HepG2 (cell line): Measurements from ENCODE around the gene PTMA. TPM values are rescaled to one million over a fixed set of nuclear protein-coding genes. Genes with fewer than 3 reads are reported as not detected.

Source experiments
- CAMTA2 ChIP-seq: sonication (generic); formaldehyde crosslinking; IDR thresholded peaks from 2 replicates; pipeline ENCODE4 v1.4.0; 2020; ENCODE audit warnings: mild to moderate bottlenecking, missing genetic modification reagents, borderline replicate concordance
- CEBPZ ChIP-seq: IDR thresholded peaks from 2 replicates; pipeline ENCODE4 v1.6.1; 2012; ENCODE audit warnings: low read length, improper control_type of control experiment
- GLMP ChIP-seq: sonication (generic); formaldehyde crosslinking; IDR thresholded peaks from 2 replicates; pipeline ENCODE4 v1.9.0; 2021; ENCODE audit warnings: missing genetic modification reagents, mild to moderate bottlenecking, borderline replicate concordance
- KLF12 ChIP-seq: sonication (generic); formaldehyde crosslinking; IDR thresholded peaks from 2 replicates; pipeline ENCODE4 v1.4.0; 2020; ENCODE audit warnings: missing genetic modification reagents, borderline replicate concordance
- KLF13 ChIP-seq: sonication (generic); formaldehyde crosslinking; IDR thresholded peaks from 2 replicates; pipeline ENCODE4 v1.4.0; 2020; ENCODE audit warnings: mild to moderate bottlenecking, missing genetic modification reagents
- MBNL3 ChIP-seq: fragments of 250-450 bp; sonication (Bioruptor Pico); conservative IDR thresholded peaks from 2 replicates; pipeline ENCODE4 v1.8.0; 2022; ENCODE audit warnings: mild to moderate bottlenecking, inconsistent platforms
- ONECUT2 ChIP-seq: sonication (generic); formaldehyde crosslinking; IDR thresholded peaks from 2 replicates; pipeline ENCODE4 v1.4.0; 2020; ENCODE audit warnings: missing genetic modification reagents
- STAG1 ChIP-seq: sonication (generic); formaldehyde crosslinking; IDR thresholded peaks from 2 replicates; pipeline ENCODE4 v1.4.0; 2020; ENCODE audit warnings: missing genetic modification reagents
- STAT5B ChIP-seq: sonication (generic); formaldehyde crosslinking; IDR thresholded peaks from 2 replicates; pipeline ENCODE4 v1.4.0; 2020; ENCODE audit warnings: missing genetic modification reagents
- ZBTB37 ChIP-seq: sonication (generic); formaldehyde crosslinking; IDR thresholded peaks from 2 replicates; pipeline ENCODE4 v1.4.0; 2020; ENCODE audit warnings: mild to moderate bottlenecking, missing genetic modification reagents
- ZFP62 ChIP-seq: sonication (generic); formaldehyde crosslinking; IDR thresholded peaks from 2 replicates; pipeline ENCODE4 v1.4.0; 2020; ENCODE audit warnings: missing genetic modification reagents
- ZFY ChIP-seq: sonication (generic); formaldehyde crosslinking; IDR thresholded peaks from 2 replicates; pipeline ENCODE4 v1.4.0; 2020; ENCODE audit warnings: missing genetic modification reagents
- ZNF180 ChIP-seq: sonication (generic); formaldehyde crosslinking; IDR thresholded peaks from 2 replicates; pipeline ENCODE4 v1.4.0; 2020; ENCODE audit warnings: low read depth, missing genetic modification reagents, borderline replicate concordance
- ZNF251 ChIP-seq: sonication (generic); formaldehyde crosslinking; IDR thresholded peaks from 2 replicates; pipeline ENCODE4 v1.9.0; 2021; ENCODE audit warnings: mild to moderate bottlenecking, missing genetic modification reagents
- ZNF501 ChIP-seq: sonication (generic); formaldehyde crosslinking; IDR thresholded peaks from 2 replicates; pipeline ENCODE4 v1.5.1; 2020; ENCODE audit warnings: mild to moderate bottlenecking, moderate library complexity, missing genetic modification reagents
- ZNF713 ChIP-seq: sonication (generic); formaldehyde crosslinking; IDR thresholded peaks from 2 replicates; pipeline ENCODE4 v1.4.0; 2020; ENCODE audit warnings: mild to moderate bottlenecking, missing genetic modification reagents
- ZNF83 ChIP-seq: sonication (generic); formaldehyde crosslinking; IDR thresholded peaks from 2 replicates; pipeline ENCODE4 v1.4.0; 2020; ENCODE audit warnings: missing genetic modification reagents, mild to moderate bottlenecking, borderline replicate concordance
- ZNF841 ChIP-seq: sonication (generic); formaldehyde crosslinking; IDR thresholded peaks from 2 replicates; pipeline ENCODE4 v1.8.1; 2023; ENCODE audit warnings: missing genetic modification reagents, borderline replicate concordance
- ZSCAN29 ChIP-seq: sonication (generic); formaldehyde crosslinking; conservative IDR thresholded peaks from 2 replicates; pipeline ENCODE4 v1.4.0; 2020; ENCODE audit warnings: mild to moderate bottlenecking, missing genetic modification reagents
- polyA plus RNA-seq, 8 experiments: library from polyadenylated mRNA; depleted of rRNA in 3 of 8; stranded (reverse) in 7 of 8; unstranded in 1 of 8; fragments of >200 nt; fragmentation: Illumina TruSeq in 4 of 8; extraction: Trizol in 4 of 8; gene quantifications; 2 replicates each; pipeline versions ENCODE4 v1.2.1 to v1.2.3, GENCODE V29; 2011 to 2016; ENCODE audit warnings: low read depth in 4 of 8, missing spikeins in 1 of 8, mixed read lengths in 1 of 8; ENCODE audit not compliant: insufficient read depth in 1 of 8
- total RNA-seq, 5 experiments: library from RNA; depleted of rRNA; stranded (reverse); fragments of >200 nt; fragmentation: Illumina TruSeq; extraction: Trizol; gene quantifications; 2 replicates each; pipeline ENCODE4 v1.2.3, GENCODE V29; 2016; ENCODE audit warnings: low read depth in 1 of 5
- TF ChIP-seq, protein P1 (sequence below), 2 experiments: fragments of 450-650 bp in 1 of 2; sonication (generic) in 1 of 2; formaldehyde crosslinking; IDR thresholded peaks; 2 replicates each; pipeline versions ENCODE4 v1.5.0 to v1.8.0; 2020 to 2022; ENCODE audit warnings: mild to moderate bottlenecking in 1 of 2, missing genetic modification reagents in 1 of 2
- TF ChIP-seq, protein P2 (sequence below): sonication (generic); formaldehyde crosslinking; IDR thresholded peaks from 2 replicates; pipeline ENCODE4 v1.4.0; 2020; ENCODE audit warnings: missing genetic modification reagents

Gene PTMA
- total and polyA plus RNA-seq, 2 of the 13 experiments (the other 11 are each of a cell fraction or from before 2014, with no cell fraction given), result 190 to 1,086 TPM

- peak; percentile 90 for TF ChIP-seq ZNF501 (CRISPR knock-in tag)
- TF ChIP-seq KLF12 (CRISPR knock-in tag), result peak; percentile 97
- TF ChIP-seq ZNF713 (CRISPR knock-in tag), result peak; percentile 93
- TF ChIP-seq STAT5B (CRISPR knock-in tag), result peak; percentile 91
- TF ChIP-seq GLMP (CRISPR knock-in tag), result peak; percentile 95; the same call in 1 of the 2 replicates
- peak; percentile 98 for TF ChIP-seq ZNF251 (CRISPR knock-in tag)
- TF ChIP-seq, protein P1, sequence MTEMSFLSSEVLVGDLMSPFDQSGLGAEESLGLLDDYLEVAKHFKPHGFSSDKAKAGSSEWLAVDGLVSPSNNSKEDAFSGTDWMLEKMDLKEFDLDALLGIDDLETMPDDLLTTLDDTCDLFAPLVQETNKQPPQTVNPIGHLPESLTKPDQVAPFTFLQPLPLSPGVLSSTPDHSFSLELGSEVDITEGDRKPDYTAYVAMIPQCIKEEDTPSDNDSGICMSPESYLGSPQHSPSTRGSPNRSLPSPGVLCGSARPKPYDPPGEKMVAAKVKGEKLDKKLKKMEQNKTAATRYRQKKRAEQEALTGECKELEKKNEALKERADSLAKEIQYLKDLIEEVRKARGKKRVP (CRISPR knock-in tag; IDR thresholded peaks at IDR 0.05), result peak in 1 of 2 experiments; percentile 91; a peak in 3 of 4 replicates
- TF ChIP-seq CEBPZ, result no peak
- TF ChIP-seq ZNF180 (CRISPR knock-in tag), result no peak
- TF ChIP-seq STAG1 (CRISPR knock-in tag), result peak; percentile 36
- TF ChIP-seq ZBTB37 (CRISPR knock-in tag), result no peak; the same call in 1 of the 2 replicates
- peak; percentile 100 for TF ChIP-seq ZNF83 (CRISPR knock-in tag)
- TF ChIP-seq ZNF841 (CRISPR knock-in tag), result peak; percentile 99
- peak; percentile 87; the same call in 1 of the 2 replicates for TF ChIP-seq ZSCAN29
- TF ChIP-seq CAMTA2 (CRISPR knock-in tag), result peak; percentile 87
- TF ChIP-seq ZFY, result peak; percentile 95
- TF ChIP-seq ZFP62, result no peak
- peak; percentile 91; the same call in 1 of the 2 replicates for TF ChIP-seq KLF13
- TF ChIP-seq ONECUT2 (CRISPR knock-in tag), result no peak
- TF ChIP-seq MBNL3 (CRISPR knock-in tag), result no peak
- TF ChIP-seq, protein P2, sequence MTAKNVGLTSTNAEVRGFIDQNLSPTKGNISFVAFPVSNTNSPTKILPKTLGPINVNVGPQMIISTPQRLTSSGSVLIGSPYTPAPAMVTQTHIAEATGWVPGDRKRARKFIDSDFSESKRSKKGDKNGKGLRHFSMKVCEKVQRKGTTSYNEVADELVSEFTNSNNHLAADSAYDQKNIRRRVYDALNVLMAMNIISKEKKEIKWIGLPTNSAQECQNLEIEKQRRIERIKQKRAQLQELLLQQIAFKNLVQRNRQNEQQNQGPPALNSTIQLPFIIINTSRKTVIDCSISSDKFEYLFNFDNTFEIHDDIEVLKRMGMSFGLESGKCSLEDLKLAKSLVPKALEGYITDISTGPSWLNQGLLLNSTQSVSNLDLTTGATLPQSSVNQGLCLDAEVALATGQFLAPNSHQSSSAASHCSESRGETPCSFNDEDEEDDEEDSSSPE, result peak; percentile 98
Observed at GRCh38 chr2:231709981-231710798, 1.9 kb downstream of the PTMA start (continued).
